Measurements from ENCODE around the gene CFAP74.

DNA sequence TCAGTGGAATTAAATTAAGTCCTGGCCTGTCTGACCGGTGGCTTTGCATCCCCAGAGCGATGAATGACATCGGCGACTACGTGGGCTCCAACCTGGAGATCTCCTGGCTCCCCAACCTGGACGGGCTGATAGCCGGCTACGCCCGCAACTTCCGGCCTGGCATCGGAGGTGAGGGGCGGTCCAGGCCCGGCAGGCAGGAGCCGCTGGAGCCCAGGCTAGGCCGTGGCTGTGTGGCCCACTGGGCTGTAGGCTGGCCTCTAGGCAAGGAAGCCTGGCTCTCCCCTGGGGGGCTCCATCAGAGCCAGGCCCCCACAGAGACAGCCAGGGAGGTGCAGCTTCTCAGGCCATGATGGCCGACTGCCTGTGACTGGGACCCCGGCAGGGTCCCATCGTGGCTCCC, 21.3 kb upstream of the CFAP74 start:
- no peak for TF ChIP-seq CTCF (IDR thresholded peaks at IDR 0.05)
- TF ChIP-seq POLR2AphosphoS5 (IDR thresholded peaks at IDR 0.05), result no peak
